Natural killer cell (primary cell): ENCODE results near the gene LMNA. TPM values are rescaled to one million over a fixed set of nuclear protein-coding genes. Genes with fewer than 3 reads are reported as not detected.

ENCODE experiments used
- ATAC-seq, 3 donors: fragments of 150-1000 bp in 2 of 3; fragments of 200-7000 bp in 1 of 3; cut with Tn5 transposase; 1 replicate in 1 of 3; 2 replicates in 2 of 3; pipeline ENCODE4 v1.10.0; 2021; ENCODE audit warnings: mild to moderate bottlenecking in 2 of 3, moderate library complexity in 2 of 3
- DNase-seq, 2 donors: peaks; one replicate each; pipeline versions ENCODE4 v3.0.0 to v3.0.0-alpha.2; 2013 to 2021; ENCODE audit warnings: mixed read lengths in 1 of 2
- H3K27ac ChIP-seq: one replicate; pipeline ENCODE4 v1.5.1; 2013; ENCODE audit warnings: mild to moderate bottlenecking, low read length
- H3K27me3 ChIP-seq: one replicate; pipeline ENCODE4 v1.6.1; 2013; ENCODE audit warnings: low read length; ENCODE audit not compliant: control insufficient read depth, insufficient read depth
- H3K36me3 ChIP-seq: one replicate; pipeline ENCODE4 v1.6.1; 2013; ENCODE audit warnings: low read length; ENCODE audit not compliant: control insufficient read depth, insufficient read depth
- H3K4me1 ChIP-seq: one replicate; pipeline ENCODE4 v1.6.1; 2013; ENCODE audit warnings: low read length; ENCODE audit not compliant: control insufficient read depth, insufficient read depth
- H3K4me3 ChIP-seq: one replicate; pipeline ENCODE4 v1.5.1; 2013; ENCODE audit warnings: low read length
- H3K9me3 ChIP-seq: one replicate; pipeline ENCODE4 v1.6.1; 2013; ENCODE audit warnings: low read length; ENCODE audit not compliant: control insufficient read depth, insufficient read depth
- H3K27ac Mint-ChIP-seq, 2 donors: one replicate each; pipeline ENCODE4 v1.8.0; 2022; ENCODE audit warnings: mild to moderate bottlenecking in 2 of 2, mixed read lengths in 2 of 2, moderate library complexity in 1 of 2
- H3K27me3 Mint-ChIP-seq, 2 donors: one replicate each; pipeline ENCODE4 v1.8.0; 2022; ENCODE audit warnings: low read depth in 2 of 2, mixed read lengths in 2 of 2
- H3K36me3 Mint-ChIP-seq: one replicate; pipeline ENCODE4 v1.8.0; 2022; ENCODE audit warnings: mixed read lengths
- H3K4me1 Mint-ChIP-seq, 2 donors: one replicate each; pipeline ENCODE4 v1.8.0; 2022; ENCODE audit warnings: mixed read lengths in 2 of 2
- H3K4me3 Mint-ChIP-seq: one replicate; pipeline ENCODE4 v1.8.0; 2022; ENCODE audit warnings: mild to moderate bottlenecking, moderate library complexity, mixed read lengths
- H3K9me3 Mint-ChIP-seq, 2 donors: one replicate each; pipeline ENCODE4 v1.8.0; 2022; ENCODE audit warnings: mixed read lengths in 2 of 2
- WGBS: methylation state at CpG from one replicate; pipeline ENCODE4 v1.1.7; 2013; ENCODE audit warnings: missing lambda C conversion rate; ENCODE audit not compliant: insufficient coverage; 5-methylcytosine and 5-hydroxymethylcytosine counted together
- intact Hi-C: fragments of 100-400 bp; cut with micrococcal nuclease; formaldehyde crosslinking; loops from one replicate; pipeline ENCODE4 v1.14.2; 2022
- total RNA-seq, 4 donors: library from RNA; stranded (reverse); fragments of 120-200 nt in 1 of 4; gene quantifications; one replicate each; pipeline versions ENCODE4 v1.2.3 to v1.2.4, GENCODE V29; 2013 to 2022
- TF ChIP-seq, protein P1 (sequence below): fragments of 200-600 bp; IDR thresholded peaks from one replicate; pipeline ENCODE4 v1.8.0; 2022; ENCODE audit warnings: antibody characterized with exemption

Gene LMNA
- total RNA-seq, 3 donors from 2014 or later (not counting 1 experiment from before 2014, with no cell fraction given): 201 to 504 (median 273) TPM

DNA sequence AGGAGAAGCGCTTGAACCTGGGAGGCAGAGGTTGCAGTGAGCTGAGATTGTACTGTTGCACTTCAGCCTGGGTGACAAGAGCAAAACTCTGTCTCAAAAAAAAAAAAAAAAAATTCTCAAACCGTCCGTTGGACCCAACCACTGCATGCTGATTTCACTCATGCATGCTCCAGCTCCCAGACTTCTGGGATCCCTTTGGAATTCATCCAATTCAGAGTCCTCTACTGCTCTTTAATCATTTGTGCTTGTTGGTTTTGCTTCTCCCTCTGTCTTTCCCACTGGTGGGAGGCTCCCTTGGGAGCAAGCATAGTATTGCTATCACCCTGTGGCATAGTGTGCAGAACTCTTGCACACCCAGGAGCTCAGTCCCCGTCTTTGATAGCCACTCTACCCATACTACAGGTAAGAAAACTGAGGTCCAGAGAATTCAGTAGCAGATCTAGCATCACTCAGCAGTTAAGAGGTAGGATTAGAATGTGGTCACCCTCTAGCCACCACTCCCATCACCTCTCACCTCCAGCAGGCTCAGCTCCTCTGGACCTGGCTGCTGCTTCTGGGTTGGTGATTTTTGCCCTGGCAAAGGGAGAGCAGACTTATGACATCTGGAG, 3.1 kb upstream of the LMNA start:
- no peak overlapping the region for H3K4me3 ChIP-seq
- H3K4me1 ChIP-seq: peaks cover 33% of the 10 kb centered on the region
- no peak for ATAC-seq
- DNase-seq: no peak
- H3K4me3 Mint-ChIP-seq: no peak overlapping the region
- TF ChIP-seq, protein P1, sequence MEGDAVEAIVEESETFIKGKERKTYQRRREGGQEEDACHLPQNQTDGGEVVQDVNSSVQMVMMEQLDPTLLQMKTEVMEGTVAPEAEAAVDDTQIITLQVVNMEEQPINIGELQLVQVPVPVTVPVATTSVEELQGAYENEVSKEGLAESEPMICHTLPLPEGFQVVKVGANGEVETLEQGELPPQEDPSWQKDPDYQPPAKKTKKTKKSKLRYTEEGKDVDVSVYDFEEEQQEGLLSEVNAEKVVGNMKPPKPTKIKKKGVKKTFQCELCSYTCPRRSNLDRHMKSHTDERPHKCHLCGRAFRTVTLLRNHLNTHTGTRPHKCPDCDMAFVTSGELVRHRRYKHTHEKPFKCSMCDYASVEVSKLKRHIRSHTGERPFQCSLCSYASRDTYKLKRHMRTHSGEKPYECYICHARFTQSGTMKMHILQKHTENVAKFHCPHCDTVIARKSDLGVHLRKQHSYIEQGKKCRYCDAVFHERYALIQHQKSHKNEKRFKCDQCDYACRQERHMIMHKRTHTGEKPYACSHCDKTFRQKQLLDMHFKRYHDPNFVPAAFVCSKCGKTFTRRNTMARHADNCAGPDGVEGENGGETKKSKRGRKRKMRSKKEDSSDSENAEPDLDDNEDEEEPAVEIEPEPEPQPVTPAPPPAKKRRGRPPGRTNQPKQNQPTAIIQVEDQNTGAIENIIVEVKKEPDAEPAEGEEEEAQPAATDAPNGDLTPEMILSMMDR: no peak
- peaks cover 0 to 30% of the 10 kb centered on the region in 2 donors for H3K27me3 Mint-ChIP-seq
- H3K27ac Mint-ChIP-seq: peak overlapping the region in 1 of 2 donors; percentile 93
- H3K36me3 Mint-ChIP-seq: no peaks in the 10 kb centered on the region
- H3K4me1 Mint-ChIP-seq: peaks cover 24 to 43% of the 10 kb centered on the region in 2 donors
- H3K27me3 ChIP-seq: peaks cover 25% of the 10 kb centered on the region
- H3K36me3 ChIP-seq: no peaks in the 10 kb centered on the region
- intact Hi-C loops: no loop called here
- no peaks in the 10 kb centered on the region for H3K9me3 ChIP-seq
- no peak overlapping the region for H3K27ac ChIP-seq
- WGBS: 97% methylated on average over 4 of the region's 4 CpGs
- H3K9me3 Mint-ChIP-seq: no peaks in the 10 kb centered on the region

DNA sequence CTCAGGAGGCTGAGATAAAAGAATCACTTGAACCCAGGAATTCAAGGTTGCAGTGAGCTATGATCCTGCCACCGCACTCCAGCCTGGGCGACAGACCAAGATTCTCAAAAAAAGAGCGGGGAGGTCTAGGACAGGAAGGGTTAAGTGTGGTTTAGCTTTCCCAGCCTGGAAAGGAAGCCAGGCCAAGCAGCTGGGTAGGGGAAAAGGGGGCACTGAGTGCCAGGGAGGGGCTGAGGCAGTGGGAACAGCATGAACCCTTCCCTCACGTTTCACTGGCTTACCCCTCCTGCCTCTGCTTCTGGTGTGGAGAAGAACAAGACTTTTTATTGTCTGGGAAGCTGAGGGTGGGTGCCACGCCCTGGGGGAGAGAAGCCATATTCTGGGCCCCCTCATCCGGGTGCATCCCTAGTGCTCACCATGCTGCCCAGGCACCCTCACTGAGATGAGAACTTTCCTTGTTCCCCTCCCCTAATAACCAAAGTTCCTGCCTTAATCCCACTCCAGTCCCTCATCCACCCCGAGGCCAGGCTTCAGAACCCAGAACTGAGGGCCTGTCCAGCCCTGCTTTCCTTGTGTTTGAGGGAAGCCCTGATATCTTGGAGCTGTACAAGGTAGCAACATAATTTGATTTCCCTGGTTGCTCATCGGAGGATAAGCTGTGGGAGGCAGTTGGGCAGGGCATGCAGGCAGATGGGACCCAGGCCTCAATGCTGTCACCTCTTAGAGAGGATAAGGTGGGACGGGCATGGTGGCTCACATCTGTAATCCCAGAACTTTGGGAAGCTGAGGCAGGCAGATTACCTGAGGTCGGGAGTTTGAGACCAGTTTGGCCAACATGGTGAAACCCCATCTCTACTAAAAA, 2.0 kb upstream of the LMNA start:
- Mint-ChIP-seq H3K4me1 (peaks cover 20 to 35% of the 10 kb centered on the region in 2 donors), H3K27me3 (peaks cover 0 to 32% of the 10 kb centered on the region in 2 donors), H3K36me3 (no peaks in the 10 kb centered on the region), H3K4me3 (no peak overlapping the region), H3K27ac (peak overlapping the region in 1 of 2 donors; percentile 93), H3K9me3 (no peaks in the 10 kb centered on the region)
- H3K9me3 ChIP-seq: no peaks in the 10 kb centered on the region
- H3K4me1 ChIP-seq: peaks cover 26% of the 10 kb centered on the region
- DNase-seq: no peak
- peaks cover 25% of the 10 kb centered on the region for H3K27me3 ChIP-seq
- TF ChIP-seq, protein P1: no peak
- no peak overlapping the region for H3K4me3 ChIP-seq
- intact Hi-C loops: no loop called here
- no peaks in the 10 kb centered on the region for H3K36me3 ChIP-seq
- WGBS: 88% methylated on average over 9 of the region's 10 CpGs
- no peak for ATAC-seq
- no peak overlapping the region for H3K27ac ChIP-seq

DNA sequence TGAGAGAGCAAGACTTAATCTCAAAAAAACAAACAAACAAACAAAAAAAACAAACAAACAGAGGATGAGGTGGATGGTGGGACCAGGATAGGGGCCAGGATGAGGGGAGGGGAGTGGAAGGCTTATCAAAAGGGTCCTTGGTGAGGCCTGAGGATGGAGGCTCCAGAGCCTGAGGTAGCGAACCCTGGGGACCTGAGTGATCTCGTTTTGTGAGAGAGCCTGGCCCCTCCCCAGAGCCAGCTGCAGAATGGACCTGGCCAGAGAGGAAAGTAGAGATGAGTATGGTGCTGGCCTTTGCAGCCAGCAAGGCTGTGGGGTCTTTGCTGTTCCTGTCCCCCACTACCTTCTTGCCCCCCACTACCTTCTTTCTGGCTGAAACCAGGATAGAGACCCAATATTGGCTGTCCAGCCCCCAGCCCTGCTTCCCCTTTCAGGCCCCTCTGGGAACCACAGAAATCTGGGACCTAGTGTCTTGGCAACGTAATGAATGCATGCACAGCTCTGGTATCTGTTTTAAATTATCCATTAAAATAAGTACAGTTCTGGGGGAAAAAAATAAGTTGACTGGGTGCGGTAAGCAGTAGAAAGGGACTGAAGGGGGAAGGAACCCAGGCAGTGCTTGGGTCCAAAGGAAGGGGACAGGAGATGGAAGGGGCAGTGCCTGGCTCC, 1.1 kb upstream of the LMNA start:
- 89% methylated on average over 4 of the region's 4 CpGs for WGBS
- peaks cover 25% of the 10 kb centered on the region for H3K27me3 ChIP-seq
- H3K4me1 ChIP-seq: peaks cover 26% of the 10 kb centered on the region
- H3K9me3 Mint-ChIP-seq: no peaks in the 10 kb centered on the region
- TF ChIP-seq, protein P1: no peak
- peak overlapping the region; percentile 91 for H3K4me3 Mint-ChIP-seq
- peaks cover 20 to 35% of the 10 kb centered on the region in 2 donors for H3K4me1 Mint-ChIP-seq
- intact Hi-C loops: no loop called here
- H3K9me3 ChIP-seq: no peaks in the 10 kb centered on the region
- peaks cover 0 to 32% of the 10 kb centered on the region in 2 donors for H3K27me3 Mint-ChIP-seq
- H3K27ac Mint-ChIP-seq: peak overlapping the region; percentile 73 to 93
- no peak overlapping the region for H3K4me3 ChIP-seq
- no peaks in the 10 kb centered on the region for H3K36me3 Mint-ChIP-seq
- DNase-seq (no peak), ATAC-seq (no peak)
- H3K27ac ChIP-seq: no peak overlapping the region
- no peaks in the 10 kb centered on the region for H3K36me3 ChIP-seq
